ENCODE data around the gene C8A. TPM values are rescaled to one million over a fixed set of nuclear protein-coding genes. Genes with fewer than 3 reads are reported as not detected.
A peak's percentile ranks its signal among the peaks of the same experiment; 100 is the strongest.

The C8A gene
- total RNA-seq, 1 donor from 2014 or later = not detected

GRCh38 chr1:56827711-56828110 is 26.9 kb upstream of the C8A start:
- DNase-seq = no peak
- TF ChIP-seq CTCF (IDR thresholded peaks at IDR 0.05; ENCODE audit: partially characterized antibody, unreplicated experiment) = no peak
- Mint-ChIP-seq H3K9me3 (ENCODE audit: unreplicated experiment) (no peaks in the 10 kb centered on the region), H3K4me3 (ENCODE audit: unreplicated experiment) (no peak overlapping the region), H3K27me3 (ENCODE audit: unreplicated experiment) (no peaks in the 10 kb centered on the region), H3K4me1 (ENCODE audit: low read depth, unreplicated experiment) (peaks cover 13% of the 10 kb centered on the region), H3K27ac (ENCODE audit: unreplicated experiment) (peak overlapping the region; percentile 57), H3K36me3 (ENCODE audit: unreplicated experiment) (no peaks in the 10 kb centered on the region)

DNA sequence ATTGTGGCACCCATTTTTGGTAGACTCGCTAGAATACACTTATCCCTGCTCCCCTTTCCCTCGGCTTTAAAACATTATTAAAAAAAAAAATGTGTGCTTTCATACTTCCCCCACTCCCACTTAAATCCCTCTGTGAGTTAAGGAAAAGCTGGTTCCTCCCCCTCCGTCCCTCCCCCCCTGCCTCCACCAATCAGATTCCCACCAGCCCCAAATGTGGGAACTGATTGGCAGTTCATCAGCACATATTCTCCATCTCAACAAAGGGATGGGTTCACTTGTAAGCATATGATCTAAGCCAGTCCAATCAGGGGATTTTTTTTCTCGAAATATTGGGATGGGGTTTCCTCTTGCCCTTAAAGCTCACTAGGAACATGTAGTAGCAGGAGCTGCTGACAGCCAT is 24.5 kb upstream of the C8A start:
- Mint-ChIP-seq H3K9me3 (ENCODE audit: unreplicated experiment) (peaks cover 4% of the 10 kb centered on the region), H3K36me3 (ENCODE audit: unreplicated experiment) (peaks cover 4% of the 10 kb centered on the region), H3K4me3 (ENCODE audit: unreplicated experiment) (no peak overlapping the region), H3K27ac (ENCODE audit: unreplicated experiment) (no peak overlapping the region), H3K27me3 (ENCODE audit: unreplicated experiment) (peaks cover 4% of the 10 kb centered on the region), H3K4me1 (ENCODE audit: low read depth, unreplicated experiment) (peaks cover 15% of the 10 kb centered on the region)
- DNase-seq = no peak
- TF ChIP-seq CTCF (IDR thresholded peaks at IDR 0.05; ENCODE audit: partially characterized antibody, unreplicated experiment) = no peak

DNA sequence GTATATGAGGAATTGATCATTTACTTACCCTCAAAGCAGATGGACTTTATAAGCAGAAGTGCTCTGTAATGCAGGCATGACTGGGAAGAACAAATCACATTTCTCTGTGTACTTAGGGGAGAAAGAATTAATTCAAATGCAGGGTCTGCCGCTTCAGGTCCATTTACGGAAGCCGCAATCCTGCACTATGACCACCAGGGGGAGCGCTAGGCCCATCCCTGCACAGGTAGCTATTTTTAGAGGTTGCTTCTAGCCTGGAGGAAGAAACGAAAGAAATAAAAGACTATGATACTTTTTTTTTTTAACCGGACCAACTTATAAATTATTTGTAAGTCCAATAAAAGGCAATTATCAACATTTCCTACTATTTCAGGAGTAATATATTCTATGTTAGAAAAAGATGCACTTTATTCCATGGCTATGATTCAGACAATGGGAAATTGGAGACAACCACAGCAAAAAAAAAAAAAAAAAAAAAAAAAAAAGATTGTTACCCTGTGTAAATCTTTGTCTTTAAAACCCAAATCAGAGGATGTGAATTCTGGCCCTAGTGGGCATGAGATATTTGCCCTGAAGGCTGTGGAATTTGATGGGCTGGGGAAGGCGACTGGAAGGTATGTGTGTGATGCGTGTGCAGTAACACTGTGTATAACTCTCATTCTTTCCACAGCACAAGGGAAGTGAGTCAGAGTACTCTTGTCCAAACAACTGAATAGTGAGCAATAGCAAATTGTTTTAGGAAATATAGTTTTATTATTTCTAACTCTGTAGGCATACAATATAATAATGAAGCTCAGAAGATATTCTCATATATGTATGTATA is 22.5 kb upstream of the C8A start:
- Mint-ChIP-seq H3K27ac (ENCODE audit: unreplicated experiment) (no peak overlapping the region), H3K27me3 (ENCODE audit: unreplicated experiment) (peaks cover 4% of the 10 kb centered on the region), H3K9me3 (ENCODE audit: unreplicated experiment) (peaks cover 4% of the 10 kb centered on the region), H3K4me3 (ENCODE audit: unreplicated experiment) (no peak overlapping the region), H3K36me3 (ENCODE audit: unreplicated experiment) (peaks cover 7% of the 10 kb centered on the region), H3K4me1 (ENCODE audit: low read depth, unreplicated experiment) (peaks cover 17% of the 10 kb centered on the region)
- peak; percentile 98 for TF ChIP-seq CTCF (IDR thresholded peaks at IDR 0.05; ENCODE audit: partially characterized antibody, unreplicated experiment)
- peak; percentile 78 for DNase-seq

DNA sequence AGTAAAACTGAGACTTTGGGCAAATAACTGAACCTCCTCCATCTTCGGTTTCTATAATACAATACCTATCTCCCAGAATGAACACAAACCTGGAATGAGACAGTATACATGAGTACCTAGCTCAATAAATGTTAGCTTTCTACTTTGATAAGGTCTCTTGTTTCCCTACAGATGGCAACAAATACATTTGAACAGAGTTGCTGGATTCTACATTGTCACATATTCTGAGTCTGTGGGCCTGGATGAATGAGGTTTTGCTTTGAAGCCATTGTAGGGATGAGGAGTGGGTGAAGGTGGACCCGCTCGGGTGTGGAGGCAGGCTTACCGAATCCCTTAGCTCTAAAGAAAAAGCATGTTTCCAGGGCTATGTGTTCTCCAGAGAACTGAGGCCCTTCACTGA is 21.5 kb upstream of the C8A start:
- H3K4me1 Mint-ChIP-seq (ENCODE audit: low read depth, unreplicated experiment) = peaks cover 9% of the 10 kb centered on the region
- no peak overlapping the region for H3K4me3 Mint-ChIP-seq (ENCODE audit: unreplicated experiment)
- no peak for DNase-seq
- no peak for TF ChIP-seq CTCF (IDR thresholded peaks at IDR 0.05; ENCODE audit: partially characterized antibody, unreplicated experiment)
- H3K9me3 Mint-ChIP-seq (ENCODE audit: unreplicated experiment) = peaks cover 4% of the 10 kb centered on the region
- H3K36me3 Mint-ChIP-seq (ENCODE audit: unreplicated experiment) = peaks cover 7% of the 10 kb centered on the region
- H3K27ac Mint-ChIP-seq (ENCODE audit: unreplicated experiment) = no peak overlapping the region
- peaks cover 4% of the 10 kb centered on the region for H3K27me3 Mint-ChIP-seq (ENCODE audit: unreplicated experiment)

DNA sequence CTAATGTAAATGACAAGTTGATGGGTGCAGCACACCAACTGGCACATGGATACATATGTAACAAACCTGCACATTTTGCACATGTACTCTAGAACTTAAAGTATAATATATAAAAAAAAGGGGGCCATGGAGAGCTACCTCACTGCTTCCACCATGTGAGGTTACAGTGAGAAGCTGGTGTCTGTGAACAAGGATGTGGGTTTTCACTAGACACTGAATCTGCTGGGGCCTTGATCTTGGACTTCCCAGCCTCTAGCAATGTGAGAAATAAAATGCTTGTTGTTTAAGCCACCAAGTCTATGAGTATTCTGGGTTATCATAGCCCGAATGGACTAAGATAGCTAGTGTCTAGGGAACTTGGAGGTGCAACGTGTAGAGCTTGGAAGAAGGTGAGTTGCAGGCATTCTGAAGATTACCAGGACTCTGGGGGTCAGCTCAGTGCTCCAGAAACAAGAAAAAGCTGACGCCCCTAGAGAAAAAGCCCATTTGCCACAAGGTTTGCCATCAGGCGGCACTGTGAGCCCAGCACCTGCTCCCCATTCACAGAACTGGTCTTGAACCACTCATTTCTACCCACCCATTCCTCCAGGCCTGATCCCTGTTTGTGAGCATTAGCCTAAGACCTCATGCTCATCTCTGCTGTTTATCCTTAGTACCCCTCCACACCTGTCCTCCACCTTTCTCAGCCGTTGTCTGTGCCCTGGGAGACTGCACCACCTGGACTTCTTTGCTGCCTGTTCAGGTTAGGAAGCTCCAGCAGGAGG is 20.3 kb upstream of the C8A start:
- Mint-ChIP-seq H3K4me3 (ENCODE audit: unreplicated experiment) (no peak overlapping the region), H3K36me3 (ENCODE audit: unreplicated experiment) (peaks cover 7% of the 10 kb centered on the region), H3K4me1 (ENCODE audit: low read depth, unreplicated experiment) (peaks cover 8% of the 10 kb centered on the region), H3K27me3 (ENCODE audit: unreplicated experiment) (peaks cover 4% of the 10 kb centered on the region), H3K27ac (ENCODE audit: unreplicated experiment) (no peak overlapping the region), H3K9me3 (ENCODE audit: unreplicated experiment) (peaks cover 4% of the 10 kb centered on the region)
- no peak for DNase-seq
- TF ChIP-seq CTCF (IDR thresholded peaks at IDR 0.05; ENCODE audit: partially characterized antibody, unreplicated experiment) = no peak

All from glutamatergic neuron (in vitro differentiated cells).